Loucy (cell line): Measurements from ENCODE around the gene APLP2.
"Not testable (repeated sequence)": the region's sequence is repeated elsewhere in the genome, so short reads cannot be mapped to it uniquely, and the experiment has no call there.

ENCODE experiments used
- H2AFZ ChIP-seq: fragments of 200-600 bp; sonication (generic); 2 replicates; pipeline ENCODE4 v1.6.0; 2016; ENCODE audit warnings: antibody characterized with exemption, mild to moderate bottlenecking, low read length, moderate library complexity
- H3F3A ChIP-seq: fragments of 200-600 bp; 2 replicates; pipeline ENCODE4 v1.6.0; 2016; ENCODE audit warnings: antibody characterized with exemption, low read depth, mild to moderate bottlenecking
- H3K27me3 ChIP-seq: fragments of 200-600 bp; sonication (generic); 2 replicates; pipeline ENCODE4 v1.6.1; 2014; ENCODE audit warnings: low read length, mild to moderate bottlenecking; ENCODE audit not compliant: insufficient read depth, poor library complexity, severe bottlenecking
- H3K36me3 ChIP-seq: fragments of 200-600 bp; sonication (generic); 2 replicates; pipeline ENCODE4 v1.6.1; 2016; ENCODE audit warnings: low read length; ENCODE audit not compliant: insufficient read depth
- H3K4me1 ChIP-seq: fragments of 200-600 bp; sonication (generic); 2 replicates; pipeline ENCODE4 v1.5.1; 2014; ENCODE audit warnings: low read length, mild to moderate bottlenecking; ENCODE audit not compliant: insufficient read depth, poor library complexity, severe bottlenecking
- H3K4me2 ChIP-seq: fragments of 200-600 bp; sonication (generic); 2 replicates; pipeline ENCODE4 v1.6.0; 2014; ENCODE audit warnings: antibody characterized with exemption, low read length, low read depth, mild to moderate bottlenecking; ENCODE audit not compliant: poor library complexity, severe bottlenecking
- H3K4me3 ChIP-seq: fragments of 200-600 bp; sonication (generic); 2 replicates; pipeline ENCODE4 v1.5.1; 2014; ENCODE audit warnings: low read length, mild to moderate bottlenecking, mixed read lengths; ENCODE audit not compliant: poor library complexity, severe bottlenecking
- H3K79me2 ChIP-seq: fragments of 200-600 bp; sonication (generic); 2 replicates; pipeline ENCODE4 v1.6.1; 2014; ENCODE audit warnings: low read length; ENCODE audit not compliant: insufficient read depth
- H3K9ac ChIP-seq: fragments of 200-600 bp; sonication (generic); 2 replicates; pipeline ENCODE4 v1.6.0; 2014; ENCODE audit warnings: mild to moderate bottlenecking, low read depth, low read length, moderate library complexity; ENCODE audit not compliant: poor library complexity, severe bottlenecking
- H3K9me2 ChIP-seq: fragments of 200-600 bp; sonication (generic); replicated peaks from 2 replicates; pipeline ENCODE4 v1.6.1; 2016; ENCODE audit warnings: low read depth, low read length, mixed read lengths
- H3K9me3 ChIP-seq: fragments of 200-600 bp; sonication (generic); 2 replicates; pipeline ENCODE4 v1.6.1; 2014; ENCODE audit warnings: mild to moderate bottlenecking, antibody characterized with exemption, low read length, low read depth; ENCODE audit not compliant: insufficient read depth
- H4K20me1 ChIP-seq: fragments of 200-600 bp; sonication (generic); 2 replicates; pipeline ENCODE4 v1.6.0; 2014; ENCODE audit warnings: antibody characterized with exemption, low read length, mild to moderate bottlenecking; ENCODE audit not compliant: insufficient read depth, poor library complexity, severe bottlenecking
- EZH2phosphoT487 ChIP-seq: fragments of 200-600 bp; IDR thresholded peaks from 2 replicates; pipeline ENCODE4 v1.6.1; 2018; ENCODE audit warnings: antibody characterized with exemption, mild to moderate bottlenecking, moderate library complexity, borderline replicate concordance
- TF ChIP-seq, protein P1 (sequence below): fragments of 200-600 bp; sonication (generic); conservative IDR thresholded peaks from 2 replicates; pipeline ENCODE4 v1.5.1; 2014; ENCODE audit warnings: mild to moderate bottlenecking, antibody characterized with exemption, low read length

APLP2 gene

DNA sequence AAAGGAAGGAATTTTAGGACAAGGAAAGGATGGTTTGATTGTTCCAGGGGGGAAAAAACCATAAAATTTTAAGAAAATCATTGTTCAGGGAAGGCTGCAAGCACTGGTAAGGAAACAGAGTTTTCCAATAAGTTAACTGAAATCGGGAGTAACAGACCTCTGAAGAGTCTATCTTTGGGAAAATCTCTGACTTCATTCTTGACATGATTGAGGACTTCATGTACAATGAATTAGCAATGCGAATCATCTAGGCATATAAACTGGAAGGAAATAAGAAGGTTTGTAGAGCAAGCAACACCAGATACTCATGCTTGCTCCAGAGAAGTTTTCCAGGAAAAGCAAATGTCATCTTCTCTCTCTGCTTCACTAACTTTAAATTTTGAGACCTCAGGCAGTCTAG is 18.5 kb downstream of the APLP2 start:
- H3K4me3 ChIP-seq, result no peak overlapping the region
- H3K4me2 ChIP-seq, result peak overlapping the region; percentile 18
- peaks cover 72% of the 10 kb centered on the region for H3K79me2 ChIP-seq

DNA sequence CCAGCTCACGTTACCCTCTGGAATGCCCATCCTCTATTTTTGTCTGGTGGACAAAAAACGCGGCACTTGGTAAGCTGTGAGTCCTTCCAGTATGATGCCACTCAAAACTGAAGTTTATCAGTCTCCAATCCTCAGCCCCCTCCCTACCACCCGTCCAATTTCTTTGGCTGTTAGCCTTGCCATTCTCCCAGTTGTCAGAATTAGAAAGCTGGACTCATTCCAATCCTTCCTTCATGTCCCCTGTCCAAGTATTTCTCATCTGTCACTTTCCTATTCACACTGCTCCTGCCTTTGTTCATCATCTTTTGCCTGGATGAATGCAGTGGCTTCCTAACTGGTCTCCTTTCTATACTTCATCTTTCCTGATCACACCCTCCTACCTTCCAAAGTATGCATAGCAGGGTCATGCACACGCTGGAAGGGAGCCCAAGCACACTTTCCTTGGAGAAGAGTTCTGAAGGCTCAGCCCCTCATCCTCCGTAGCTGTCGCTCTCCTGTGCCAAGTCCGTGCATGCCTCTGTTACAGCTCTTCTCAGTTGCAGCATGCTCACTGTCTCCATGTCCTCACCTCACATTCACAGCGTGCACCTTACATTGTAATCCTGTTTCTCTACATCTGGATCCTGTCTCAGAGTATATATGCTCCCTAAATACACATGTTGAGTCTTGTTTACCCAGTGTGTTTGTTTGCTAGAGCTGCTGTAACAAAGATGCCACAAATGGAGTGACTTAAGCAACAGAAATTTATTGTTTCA is 19.4 kb downstream of the APLP2 start:
- no peaks in the 10 kb centered on the region for H3K36me3 ChIP-seq
- peak overlapping the region; percentile 24 for H3K4me2 ChIP-seq
- H3K4me1 ChIP-seq, result peaks cover 39% of the 10 kb centered on the region
- peak overlapping the region; percentile 3 for H3K9ac ChIP-seq
- H4K20me1 ChIP-seq, result peaks cover 25% of the 10 kb centered on the region
- H3K79me2 ChIP-seq, result peaks cover 70% of the 10 kb centered on the region
- H2AFZ ChIP-seq, result no peak overlapping the region
- H3K9me3 ChIP-seq, result no peaks in the 10 kb centered on the region
- no peaks in the 10 kb centered on the region for H3K27me3 ChIP-seq
- TF ChIP-seq EZH2phosphoT487, result no peak
- TF ChIP-seq, protein P1, sequence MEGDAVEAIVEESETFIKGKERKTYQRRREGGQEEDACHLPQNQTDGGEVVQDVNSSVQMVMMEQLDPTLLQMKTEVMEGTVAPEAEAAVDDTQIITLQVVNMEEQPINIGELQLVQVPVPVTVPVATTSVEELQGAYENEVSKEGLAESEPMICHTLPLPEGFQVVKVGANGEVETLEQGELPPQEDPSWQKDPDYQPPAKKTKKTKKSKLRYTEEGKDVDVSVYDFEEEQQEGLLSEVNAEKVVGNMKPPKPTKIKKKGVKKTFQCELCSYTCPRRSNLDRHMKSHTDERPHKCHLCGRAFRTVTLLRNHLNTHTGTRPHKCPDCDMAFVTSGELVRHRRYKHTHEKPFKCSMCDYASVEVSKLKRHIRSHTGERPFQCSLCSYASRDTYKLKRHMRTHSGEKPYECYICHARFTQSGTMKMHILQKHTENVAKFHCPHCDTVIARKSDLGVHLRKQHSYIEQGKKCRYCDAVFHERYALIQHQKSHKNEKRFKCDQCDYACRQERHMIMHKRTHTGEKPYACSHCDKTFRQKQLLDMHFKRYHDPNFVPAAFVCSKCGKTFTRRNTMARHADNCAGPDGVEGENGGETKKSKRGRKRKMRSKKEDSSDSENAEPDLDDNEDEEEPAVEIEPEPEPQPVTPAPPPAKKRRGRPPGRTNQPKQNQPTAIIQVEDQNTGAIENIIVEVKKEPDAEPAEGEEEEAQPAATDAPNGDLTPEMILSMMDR, result no peak
- no peaks in the 10 kb centered on the region for H3F3A ChIP-seq
- no peaks in the 10 kb centered on the region for H3K9me2 ChIP-seq
- no peak overlapping the region for H3K4me3 ChIP-seq

More for the DNA sequence above, 18.5 kb downstream of the APLP2 start:
- H3F3A ChIP-seq, result no peaks in the 10 kb centered on the region
- H3K9me3 ChIP-seq, result no peaks in the 10 kb centered on the region
- H3K4me1 ChIP-seq, result peaks cover 36% of the 10 kb centered on the region
- no peaks in the 10 kb centered on the region; the same call in 1 of the 2 replicates for H3K36me3 ChIP-seq
- TF ChIP-seq, protein P1, result no peak
- no peak for TF ChIP-seq EZH2phosphoT487
- H2AFZ ChIP-seq, result no peak overlapping the region
- H3K9ac ChIP-seq, result no peak overlapping the region
- H3K27me3 ChIP-seq, result no peaks in the 10 kb centered on the region
- H3K9me2 ChIP-seq, result no peaks in the 10 kb centered on the region
- peaks cover 25% of the 10 kb centered on the region for H4K20me1 ChIP-seq

DNA sequence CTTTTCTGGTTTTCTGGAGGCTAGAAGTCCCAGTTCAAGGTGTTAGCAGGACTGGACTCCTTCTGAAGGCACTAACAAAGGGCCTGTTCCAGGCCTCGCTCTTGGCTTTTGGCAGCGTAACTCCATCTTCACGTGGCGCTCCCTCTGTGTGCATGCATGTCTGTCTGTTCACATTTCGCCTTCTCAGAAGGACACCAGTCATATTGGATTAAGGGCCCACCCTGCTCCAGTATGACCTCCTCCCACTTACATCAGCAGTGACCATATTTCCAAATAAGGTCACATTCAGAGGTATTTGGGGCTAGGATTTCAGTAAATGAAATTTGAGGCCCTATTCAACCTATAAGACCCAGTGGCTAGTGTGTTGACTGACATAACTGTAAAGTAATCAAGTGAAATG is 20.0 kb downstream of the APLP2 start:
- Histone ChIP-seq H3K27me3 (no peaks in the 10 kb centered on the region), H3K4me3 (no peak overlapping the region), H3K4me1 (peaks cover 43% of the 10 kb centered on the region), H3K4me2 (peak overlapping the region; percentile 24), H3F3A (no peaks in the 10 kb centered on the region), H4K20me1 (peaks cover 25% of the 10 kb centered on the region), H3K79me2 (peaks cover 70% of the 10 kb centered on the region), H3K36me3 (no peaks in the 10 kb centered on the region), H3K9me2 (no peaks in the 10 kb centered on the region), H3K9ac (peak overlapping the region; percentile 3), H2AFZ (no peak overlapping the region), H3K9me3 (no peaks in the 10 kb centered on the region)
- TF ChIP-seq, protein P1, result no peak
- no peak for TF ChIP-seq EZH2phosphoT487

DNA sequence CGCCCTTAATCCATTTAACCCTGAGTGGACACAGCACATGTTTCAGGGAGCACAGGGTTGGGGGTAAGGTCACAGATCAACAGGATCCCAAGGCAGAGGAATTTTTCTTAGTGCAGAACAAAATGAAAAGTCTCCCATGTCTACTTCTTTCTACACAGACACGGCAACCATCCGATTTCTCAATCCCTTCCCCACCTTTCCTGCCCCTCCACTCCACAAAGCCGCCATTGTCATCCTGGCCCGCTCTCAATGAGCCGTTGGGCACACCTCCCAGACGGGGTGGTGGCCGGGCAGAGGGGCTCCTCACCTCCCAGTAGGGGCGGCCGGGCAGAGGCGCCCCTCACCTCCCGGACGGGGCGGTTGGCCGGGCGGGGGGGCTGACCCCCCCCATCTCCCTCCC is 20.8 kb downstream of the APLP2 start:
- H4K20me1 ChIP-seq, result peaks cover 24% of the 10 kb centered on the region
- not testable (repeated sequence) for H3K4me2 ChIP-seq, H3K9me3 ChIP-seq, H3K9me2 ChIP-seq, H3K27me3 ChIP-seq, H3K36me3 ChIP-seq, H3K4me3 ChIP-seq, H3K9ac ChIP-seq, H2AFZ ChIP-seq, H3F3A ChIP-seq
- H3K4me1 ChIP-seq, result peaks cover 52% of the 10 kb centered on the region
- H3K79me2 ChIP-seq, result peaks cover 70% of the 10 kb centered on the region

DNA sequence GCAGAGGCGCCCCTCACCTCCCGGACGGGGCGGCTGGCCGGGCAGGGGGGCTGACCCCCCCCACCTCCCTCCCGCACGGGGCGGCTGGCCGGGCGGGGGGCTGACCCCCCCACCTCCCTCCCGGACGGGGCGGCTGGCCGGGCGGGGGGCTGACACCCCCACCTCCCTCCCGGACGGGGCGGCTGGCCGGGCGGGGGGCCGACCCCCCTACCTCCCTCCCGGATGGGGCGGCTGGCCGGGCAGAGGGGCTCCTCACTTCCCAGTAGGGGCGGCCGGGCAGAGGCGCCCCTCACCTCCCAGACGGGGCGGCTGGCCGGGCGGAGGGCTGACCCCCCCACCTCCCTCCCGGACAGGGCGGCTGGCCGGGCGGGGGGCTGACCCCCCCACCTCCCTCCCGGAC is 21.5 kb downstream of the APLP2 start:
- not testable (repeated sequence) for H3K9me3 ChIP-seq, H3F3A ChIP-seq, H3K27me3 ChIP-seq, H3K4me2 ChIP-seq, H3K36me3 ChIP-seq, H3K9me2 ChIP-seq, H2AFZ ChIP-seq, H3K4me3 ChIP-seq, H3K9ac ChIP-seq
- peaks cover 49% of the 10 kb centered on the region for H3K4me1 ChIP-seq
- H3K79me2 ChIP-seq, result peaks cover 70% of the 10 kb centered on the region
- peaks cover 18% of the 10 kb centered on the region for H4K20me1 ChIP-seq
